Hepatocyte (in vitro differentiated cells): Measurements from ENCODE around the gene PITX1. TPM values are rescaled to one million over a fixed set of nuclear protein-coding genes. Genes with fewer than 3 reads are reported as not detected.

Experiments used
- DNase-seq: peaks from one replicate; pipeline ENCODE4 v3.0.0-alpha.2; 2016; ENCODE audit warnings: low spot score
- H2AFZ ChIP-seq: fragments of 200-600 bp; sonication (generic); 2 replicates; pipeline ENCODE4 v1.6.0; 2016; ENCODE audit warnings: antibody characterized with exemption, mild to moderate bottlenecking
- H3K27ac ChIP-seq: fragments of 200-600 bp; sonication (generic); 2 replicates; pipeline ENCODE4 v1.5.1; 2016; ENCODE audit warnings: mild to moderate bottlenecking
- H3K27me3 ChIP-seq: fragments of 200-600 bp; sonication (generic); 2 replicates; pipeline ENCODE4 v1.6.1; 2016
- H3K36me3 ChIP-seq: fragments of 200-600 bp; sonication (generic); replicated peaks from 2 replicates; pipeline ENCODE4 v1.5.1; 2016; ENCODE audit warnings: low read depth; ENCODE audit not compliant: insufficient read depth
- H3K4me1 ChIP-seq: fragments of 200-600 bp; sonication (generic); 2 replicates; pipeline ENCODE4 v1.5.1; 2016; ENCODE audit warnings: mild to moderate bottlenecking, moderate library complexity; ENCODE audit not compliant: insufficient read depth
- H3K4me2 ChIP-seq: fragments of 200-600 bp; sonication (generic); 2 replicates; pipeline ENCODE4 v1.6.0; 2016
- H3K4me3 ChIP-seq: fragments of 200-600 bp; sonication (generic); 2 replicates; pipeline ENCODE4 v1.5.1; 2016; ENCODE audit warnings: mild to moderate bottlenecking
- H3K79me2 ChIP-seq: fragments of 200-600 bp; sonication (generic); 2 replicates; pipeline ENCODE4 v1.6.0; 2017; ENCODE audit warnings: mild to moderate bottlenecking
- H3K9me2 ChIP-seq: fragments of 200-600 bp; sonication (generic); replicated peaks from 2 replicates; pipeline ENCODE4 v1.6.0; 2017; ENCODE audit warnings: mild to moderate bottlenecking; ENCODE audit not compliant: insufficient read depth
- H3K9me3 ChIP-seq: fragments of 200-600 bp; sonication (generic); 2 replicates; pipeline ENCODE4 v1.5.1; 2016; ENCODE audit warnings: low read depth, mild to moderate bottlenecking
- H4K20me1 ChIP-seq: fragments of 200-600 bp; sonication (generic); 2 replicates; pipeline ENCODE4 v1.6.0; 2016; ENCODE audit warnings: mild to moderate bottlenecking; ENCODE audit not compliant: insufficient read depth, poor library complexity, severe bottlenecking
- EZH2 ChIP-seq: fragments of 200-600 bp; sonication (generic); IDR thresholded peaks from 2 replicates; pipeline ENCODE4 v1.6.1; 2016; ENCODE audit warnings: antibody characterized with exemption, mild to moderate bottlenecking, borderline replicate concordance
- EZH2phosphoT487 ChIP-seq: fragments of 200-600 bp; sonication (generic); IDR thresholded peaks from one replicate; pipeline ENCODE4 v1.6.1; 2018; ENCODE audit warnings: antibody characterized with exemption, mild to moderate bottlenecking, low read depth, moderate library complexity; ENCODE audit not compliant: unreplicated experiment, severe bottlenecking
- WGBS: methylation state at CpG from one replicate; pipeline ENCODE4 v1.1.6; 2016; ENCODE audit warnings: low lambda C conversion rate; ENCODE audit errors: missing lambda C conversion rate; 5-methylcytosine and 5-hydroxymethylcytosine counted together
- polyA plus RNA-seq: library from polyadenylated mRNA; unstranded; fragments of >200 nt; fragmentation: Nextera tagmentation; extraction: Ambion mirVana; gene quantifications from 2 replicates; pipeline ENCODE4 v1.2.1, GENCODE V29; 2016
- total RNA-seq: library from RNA; depleted of rRNA; stranded (reverse); fragments of >200 nt; gene quantifications from 2 replicates; pipeline ENCODE4 v1.2.3, GENCODE V29; 2014
- TF ChIP-seq, protein P1 (sequence below): fragments of 200-600 bp; sonication (generic); IDR thresholded peaks from 2 replicates; pipeline ENCODE4 v1.5.1; 2016; ENCODE audit warnings: antibody characterized with exemption, mild to moderate bottlenecking; ENCODE audit not compliant: poor library complexity

The PITX1 gene
- total and polyA plus RNA-seq, 2 experiments from 2014 or later = 64.9 to 141 TPM

DNA sequence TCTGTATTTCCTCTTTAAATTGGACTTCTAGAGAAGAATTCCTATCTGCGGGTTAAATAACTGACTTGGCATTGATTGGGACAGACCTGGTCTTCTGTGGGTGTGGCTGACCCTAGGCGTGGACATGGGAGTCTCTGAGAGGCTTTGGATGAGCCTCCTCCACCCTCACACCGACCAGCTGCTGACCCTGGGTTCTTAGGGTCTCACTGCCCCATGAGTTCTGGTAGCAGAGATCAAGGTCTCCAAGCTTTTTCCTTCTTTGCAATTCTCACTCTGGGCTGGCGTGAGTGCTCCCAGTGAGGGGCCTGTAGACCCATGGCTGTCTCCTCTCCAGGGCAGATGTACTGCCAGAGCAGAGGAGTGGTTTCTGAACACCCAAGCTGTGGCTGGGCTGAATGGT is 41.6 kb upstream of the PITX1 start:
- Histone ChIP-seq H3K36me3 (no peaks in the 10 kb centered on the region), H3K9me2 (no peaks in the 10 kb centered on the region), H3K4me3 (no peak overlapping the region), H3K4me2 (no peak overlapping the region), H3K27ac (no peak overlapping the region), H4K20me1 (no peaks in the 10 kb centered on the region), H3K79me2 (no peaks in the 10 kb centered on the region), H3K9me3 (no peaks in the 10 kb centered on the region), H3K27me3 (no peaks in the 10 kb centered on the region), H3K4me1 (no peaks in the 10 kb centered on the region), H2AFZ (no peak overlapping the region)
- no peak for DNase-seq
- 88% methylated on average over 4 of the region's 4 CpGs for WGBS
- TF ChIP-seq, protein P1, sequence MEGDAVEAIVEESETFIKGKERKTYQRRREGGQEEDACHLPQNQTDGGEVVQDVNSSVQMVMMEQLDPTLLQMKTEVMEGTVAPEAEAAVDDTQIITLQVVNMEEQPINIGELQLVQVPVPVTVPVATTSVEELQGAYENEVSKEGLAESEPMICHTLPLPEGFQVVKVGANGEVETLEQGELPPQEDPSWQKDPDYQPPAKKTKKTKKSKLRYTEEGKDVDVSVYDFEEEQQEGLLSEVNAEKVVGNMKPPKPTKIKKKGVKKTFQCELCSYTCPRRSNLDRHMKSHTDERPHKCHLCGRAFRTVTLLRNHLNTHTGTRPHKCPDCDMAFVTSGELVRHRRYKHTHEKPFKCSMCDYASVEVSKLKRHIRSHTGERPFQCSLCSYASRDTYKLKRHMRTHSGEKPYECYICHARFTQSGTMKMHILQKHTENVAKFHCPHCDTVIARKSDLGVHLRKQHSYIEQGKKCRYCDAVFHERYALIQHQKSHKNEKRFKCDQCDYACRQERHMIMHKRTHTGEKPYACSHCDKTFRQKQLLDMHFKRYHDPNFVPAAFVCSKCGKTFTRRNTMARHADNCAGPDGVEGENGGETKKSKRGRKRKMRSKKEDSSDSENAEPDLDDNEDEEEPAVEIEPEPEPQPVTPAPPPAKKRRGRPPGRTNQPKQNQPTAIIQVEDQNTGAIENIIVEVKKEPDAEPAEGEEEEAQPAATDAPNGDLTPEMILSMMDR = no peak
- TF ChIP-seq EZH2phosphoT487 (no peak), EZH2 (no peak)

DNA sequence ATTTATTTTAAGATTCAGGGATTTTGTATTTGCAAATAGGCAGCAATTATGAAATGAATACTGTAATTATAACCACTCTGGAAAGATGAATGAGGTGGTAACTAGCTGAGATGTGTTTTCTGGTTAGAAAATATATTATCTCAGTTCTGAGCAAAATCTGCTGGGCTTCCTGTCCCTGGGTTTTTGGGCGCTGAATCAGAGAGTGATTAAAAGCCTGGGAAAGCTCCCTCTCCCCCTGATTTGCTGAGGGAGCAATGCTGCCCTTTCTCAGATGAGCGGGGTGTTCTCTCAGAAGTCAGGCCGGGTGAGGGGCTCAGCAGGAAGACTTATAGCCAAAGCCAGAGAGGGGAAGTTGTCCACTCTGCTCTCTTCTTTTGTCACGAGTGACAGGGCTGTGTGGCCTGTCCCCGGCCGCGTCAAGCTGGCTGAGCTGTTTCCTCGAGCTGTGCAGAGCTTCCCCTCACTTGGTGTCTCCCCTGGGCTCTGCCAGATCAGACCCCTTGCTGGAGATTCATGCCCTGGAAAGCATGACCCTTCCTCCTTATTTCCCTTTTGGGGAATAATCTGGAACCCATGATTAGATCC is 39.8 kb upstream of the PITX1 start:
- Histone ChIP-seq H3K4me1 (no peaks in the 10 kb centered on the region), H3K4me3 (no peak overlapping the region), H2AFZ (no peak overlapping the region), H4K20me1 (no peaks in the 10 kb centered on the region), H3K36me3 (no peaks in the 10 kb centered on the region), H3K79me2 (no peaks in the 10 kb centered on the region), H3K9me3 (no peaks in the 10 kb centered on the region), H3K27me3 (no peaks in the 10 kb centered on the region), H3K4me2 (no peak overlapping the region), H3K27ac (no peak overlapping the region), H3K9me2 (no peaks in the 10 kb centered on the region)
- no peak for DNase-seq
- WGBS = 72% methylated on average over 8 of the region's 8 CpGs
- TF ChIP-seq EZH2phosphoT487 (no peak), EZH2 (no peak)
- TF ChIP-seq, protein P1 = no peak

DNA sequence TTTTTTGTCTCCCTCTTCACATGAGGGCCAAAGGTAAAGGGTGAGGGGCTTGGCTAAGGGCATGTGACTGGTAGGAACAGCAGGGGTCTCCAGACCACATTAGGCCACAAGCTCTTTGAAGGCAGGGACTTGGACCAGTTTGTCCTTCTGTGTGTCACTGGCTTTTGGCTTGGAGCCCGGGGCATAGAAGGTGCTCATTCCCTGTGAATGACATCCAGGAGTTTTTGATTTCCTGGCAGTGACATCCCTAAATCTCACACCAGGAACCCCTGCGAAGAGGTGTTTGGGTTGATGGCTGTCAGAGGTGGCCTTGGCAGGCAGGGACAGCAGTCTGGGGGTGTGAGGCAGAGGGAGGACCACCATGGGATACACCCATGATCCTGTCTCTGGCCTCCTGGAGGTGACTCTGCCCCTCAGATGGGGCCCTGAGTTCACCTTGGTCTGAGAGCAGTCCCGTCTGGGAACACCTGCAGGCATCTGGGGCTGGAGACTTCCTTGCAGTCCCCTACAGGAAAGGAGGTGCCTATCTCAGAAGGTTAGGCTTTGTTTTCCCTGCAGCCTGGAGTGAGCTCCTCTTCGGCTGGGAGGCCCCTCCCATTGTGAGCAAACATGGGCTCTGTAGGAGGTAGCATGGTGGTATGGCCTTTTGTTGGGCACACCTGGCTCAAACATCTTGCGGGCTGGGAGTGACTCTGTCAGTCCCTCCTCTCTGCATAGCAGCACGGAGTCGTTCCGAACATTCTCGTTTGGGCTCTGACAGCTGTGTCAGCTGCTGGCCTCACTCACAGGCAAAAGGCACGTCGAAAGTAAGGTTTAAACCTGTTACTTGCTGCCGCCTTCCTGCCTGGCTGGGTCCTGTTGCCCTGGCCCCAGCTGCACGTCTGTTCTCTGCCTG is 38.6 kb upstream of the PITX1 start:
- no peaks in the 10 kb centered on the region for H3K27me3 ChIP-seq
- TF ChIP-seq, protein P1 = no peak
- no peak for TF ChIP-seq EZH2
- TF ChIP-seq EZH2phosphoT487 = no peak
- no peak overlapping the region for H2AFZ ChIP-seq
- no peaks in the 10 kb centered on the region for H3K9me2 ChIP-seq
- no peak for DNase-seq
- H3K27ac ChIP-seq = no peak overlapping the region
- H3K4me1 ChIP-seq = no peaks in the 10 kb centered on the region
- H3K79me2 ChIP-seq = no peaks in the 10 kb centered on the region
- no peaks in the 10 kb centered on the region for H3K36me3 ChIP-seq
- no peak overlapping the region for H3K4me3 ChIP-seq
- 50% methylated on average over 13 of the region's 13 CpGs for WGBS
- H3K4me2 ChIP-seq = no peak overlapping the region
- H3K9me3 ChIP-seq = no peaks in the 10 kb centered on the region
- H4K20me1 ChIP-seq = no peaks in the 10 kb centered on the region
